Amniotic stem cell (primary cell): ENCODE results near the gene TRIM44.
"Not testable (repeated sequence)": the region's sequence is repeated elsewhere in the genome, so short reads cannot be mapped to it uniquely, and the experiment has no call there.

Source experiments
- DNase-seq: peaks from one replicate; lab custom pipeline; 2025; lab: John Stamatoyannopoulos, UW

TRIM44 gene

GRCh38 chr11:35751664-35752061 lies 89.1 kb downstream of the TRIM44 start:
- no peak for DNase-seq

GRCh38 chr11:35752115-35752514 lies 89.5 kb downstream of the TRIM44 start:
- DNase-seq, result no peak

GRCh38 chr11:35753573-35753972 lies 91.0 kb downstream of the TRIM44 start:
- DNase-seq, result not testable (repeated sequence)

- not testable (repeated sequence) for DNase-seq
Measured at GRCh38 chr11:35759951-35760350, 97.4 kb downstream of the TRIM44 start.

- DNase-seq, result no peak
Measured at GRCh38 chr11:35761899-35762298, 99.3 kb downstream of the TRIM44 start.

GRCh38 chr11:35763301-35763700 lies 100.7 kb downstream of the TRIM44 start:
- no peak for DNase-seq

- no peak for DNase-seq
Measured at GRCh38 chr11:35763765-35764164, 101.2 kb downstream of the TRIM44 start.

GRCh38 chr11:35764417-35764816 lies 101.8 kb downstream of the TRIM44 start:
- DNase-seq, result no peak

- DNase-seq, result no peak
Measured at GRCh38 chr11:35765211-35765610, 102.6 kb downstream of the TRIM44 start.

- no peak for DNase-seq
Measured at GRCh38 chr11:35766651-35767050, 104.1 kb downstream of the TRIM44 start.

GRCh38 chr11:35770425-35770824 lies 107.8 kb downstream of the TRIM44 start:
- not testable (repeated sequence) for DNase-seq

GRCh38 chr11:35771722-35772121 lies 109.1 kb downstream of the TRIM44 start:
- DNase-seq, result no peak

- not testable (repeated sequence) for DNase-seq
Measured at GRCh38 chr11:35777241-35777640, 114.7 kb downstream of the TRIM44 start.

GRCh38 chr11:35778943-35779342 lies 116.4 kb downstream of the TRIM44 start:
- DNase-seq, result not testable (repeated sequence)

GRCh38 chr11:35779409-35779808 lies 116.8 kb downstream of the TRIM44 start:
- DNase-seq, result no peak

- DNase-seq, result peak; percentile 24
Measured at GRCh38 chr11:35780951-35781860, 118.6 kb downstream of the TRIM44 start.

GRCh38 chr11:35781861-35782470 lies 119.4 kb downstream of the TRIM44 start:
- DNase-seq, result no peak

- DNase-seq, result no peak
Measured at GRCh38 chr11:35783809-35784208, 121.2 kb downstream of the TRIM44 start.

- no peak for DNase-seq
Measured at GRCh38 chr11:35784699-35785098, 122.1 kb downstream of the TRIM44 start.

GRCh38 chr11:35785287-35786167 lies 123.0 kb downstream of the TRIM44 start:
- no peak for DNase-seq

- no peak for DNase-seq
Measured at GRCh38 chr11:35786188-35786587, 123.6 kb downstream of the TRIM44 start.

GRCh38 chr11:35787013-35787504 lies 124.5 kb downstream of the TRIM44 start:
- no peak for DNase-seq
